HG03095 (cell line): Measurements from ENCODE around the gene PGP.

Experiments used
- ATAC-seq: cut with Tn5 transposase; IDR thresholded peaks from one replicate; pipeline ENCODE4 v1.9.1; 2021; ENCODE audit warnings: moderate library complexity; ENCODE audit not compliant: unreplicated experiment

Gene PGP

DNA sequence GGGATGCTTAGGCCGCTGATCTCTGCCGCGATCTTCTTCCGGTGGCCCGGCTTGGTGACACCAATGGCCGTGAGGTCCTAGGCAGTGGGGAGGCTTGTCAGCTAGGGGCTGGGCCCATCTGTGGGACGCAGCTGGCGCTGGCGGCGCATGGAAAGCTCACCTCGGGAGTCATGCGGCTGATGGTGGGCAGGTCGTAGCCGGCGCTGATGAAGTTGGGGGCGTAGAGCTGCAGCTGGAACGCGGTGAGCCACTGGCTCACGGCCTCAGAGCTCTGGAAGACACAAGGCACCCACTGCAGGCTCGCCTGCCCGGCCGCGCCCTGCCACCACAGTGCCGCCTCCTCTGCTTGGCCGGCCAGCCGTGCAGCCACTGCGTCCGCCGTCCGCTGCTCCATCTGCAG is 31.0 kb downstream of the PGP start:
- ATAC-seq, result no peak

DNA sequence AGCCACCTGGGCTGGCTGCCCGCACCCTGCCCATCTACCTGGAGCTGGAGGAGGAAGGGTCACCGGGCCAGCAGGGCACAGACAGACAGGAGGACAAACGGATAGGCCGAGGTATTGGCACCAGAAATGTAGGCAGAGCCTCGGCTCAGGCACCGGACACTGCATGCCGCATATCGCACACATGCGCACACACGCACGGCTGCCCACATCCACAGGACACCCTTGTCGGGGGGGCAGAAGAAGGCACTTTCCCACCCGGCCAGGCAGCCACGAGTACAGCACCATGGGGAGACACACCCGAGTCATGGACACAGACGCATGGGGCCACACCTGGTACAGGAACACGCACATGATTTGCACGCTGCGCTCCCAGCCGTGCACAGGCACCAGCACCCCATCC is 32.7 kb downstream of the PGP start:
- no peak for ATAC-seq

DNA sequence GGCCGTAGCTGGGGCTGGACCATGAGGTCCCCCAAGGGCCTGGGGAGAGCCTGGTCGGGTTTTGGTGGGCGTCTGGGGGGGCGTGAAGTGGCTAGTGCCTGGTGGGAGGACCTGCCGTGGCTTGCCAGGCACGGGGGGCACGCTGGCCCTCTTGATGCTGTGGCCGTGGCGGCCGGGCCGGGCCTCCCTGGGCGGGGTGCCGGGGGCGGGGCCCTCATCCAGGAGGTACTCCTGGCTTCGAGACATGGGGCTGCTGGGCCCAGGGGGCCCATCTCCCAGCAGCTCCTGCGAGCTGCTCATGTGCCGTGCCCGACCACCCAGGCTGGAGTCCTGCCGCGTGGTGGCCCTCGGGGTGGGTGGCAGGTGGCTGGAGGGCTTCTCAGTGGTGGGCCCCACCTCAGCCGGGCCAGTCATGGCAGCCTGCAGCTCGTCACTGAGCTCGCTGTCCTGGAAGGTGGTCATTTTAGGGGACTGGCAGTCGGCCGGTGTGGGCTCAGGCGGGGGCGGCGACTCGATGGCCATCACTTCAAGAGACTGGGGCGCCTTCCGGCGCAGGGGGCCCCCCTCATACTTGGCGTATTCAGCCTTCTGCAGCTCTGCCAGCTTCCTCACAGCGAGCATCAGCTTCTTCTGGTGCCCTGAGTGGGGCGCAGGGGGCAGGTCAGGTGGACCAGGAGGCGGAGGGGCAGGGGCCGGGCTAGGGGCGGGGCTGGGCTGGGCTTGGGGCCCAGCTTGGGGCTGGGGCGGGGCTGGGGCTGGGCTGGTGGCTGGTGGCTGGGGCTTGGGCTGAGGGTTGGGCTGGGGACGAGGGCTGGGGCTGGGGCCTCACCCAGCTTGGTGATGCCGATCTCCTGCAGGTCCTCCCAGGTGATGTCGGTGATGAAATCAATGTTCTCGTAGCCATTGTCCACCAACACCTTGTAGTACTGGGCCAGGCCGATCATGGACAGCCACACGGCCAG is 33.4 kb downstream of the PGP start:
- ATAC-seq, result no peak

DNA sequence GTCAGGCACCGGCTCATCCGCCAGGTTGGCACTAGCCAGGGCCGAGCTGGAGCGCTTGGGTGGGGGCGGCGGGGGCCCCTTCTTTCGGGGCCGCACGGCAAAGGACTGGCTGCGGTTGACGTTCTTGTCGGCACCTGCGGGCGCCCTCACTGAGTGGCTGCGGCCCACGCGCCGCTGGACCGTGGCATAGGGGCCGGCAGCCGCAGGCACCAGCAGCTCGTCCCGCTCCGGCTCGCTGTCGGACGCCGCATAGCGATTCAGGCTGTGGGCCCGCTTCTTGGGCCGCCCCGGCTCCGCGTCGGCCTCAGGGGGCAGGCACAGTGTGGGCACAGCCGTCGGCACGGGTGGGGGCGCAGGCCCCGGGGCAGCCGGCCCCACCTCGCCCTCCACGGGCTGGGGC is 34.2 kb downstream of the PGP start:
- no peak for ATAC-seq

DNA sequence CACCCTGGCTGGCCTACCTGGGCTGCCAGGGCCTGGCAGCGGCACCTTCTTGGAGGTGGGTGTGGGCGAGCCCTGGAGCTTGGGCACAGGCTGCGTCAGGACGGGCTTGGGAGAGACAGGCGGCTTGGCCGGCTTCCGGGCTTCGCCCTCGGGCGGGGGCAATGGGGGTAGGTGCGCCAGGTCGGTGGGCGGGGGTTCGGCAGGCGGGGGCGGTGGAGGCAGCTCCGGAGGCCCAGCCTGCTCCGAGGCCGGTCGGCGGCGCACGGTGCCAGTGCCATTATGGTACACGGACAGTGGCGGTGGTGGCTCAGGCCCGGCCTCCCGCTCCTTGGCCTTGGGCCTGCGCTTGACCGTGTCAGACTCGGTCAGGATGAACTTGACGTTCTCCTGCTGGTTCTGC is 35.1 kb downstream of the PGP start:
- ATAC-seq, result no peak

DNA sequence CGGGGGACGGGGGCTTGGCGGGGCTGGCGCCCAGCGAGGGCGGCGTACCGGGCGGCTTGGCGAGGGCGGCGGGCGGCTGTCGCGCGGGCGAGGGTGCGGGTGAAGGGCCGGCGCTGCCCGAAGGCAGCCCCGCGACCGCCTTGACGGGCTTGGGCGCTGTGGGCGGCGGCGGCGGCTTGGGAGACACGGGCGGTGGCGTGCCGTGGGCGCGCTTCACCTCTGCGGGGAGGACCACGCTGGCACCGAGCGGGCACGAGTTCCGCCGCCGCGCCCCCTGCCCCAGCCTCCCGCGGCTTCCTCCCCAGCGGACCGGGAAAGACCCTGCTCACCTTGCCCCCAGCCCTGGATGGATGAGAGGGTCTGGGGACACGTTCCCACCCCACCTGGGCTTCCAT is 35.5 kb downstream of the PGP start:
- no peak for ATAC-seq

- no peak for ATAC-seq
Measured at GRCh38 chr16:2178321-2179106, 36.1 kb downstream of the PGP start.

- ATAC-seq, result no peak
Measured at GRCh38 chr16:2177561-2177960, 37.1 kb downstream of the PGP start.

DNA sequence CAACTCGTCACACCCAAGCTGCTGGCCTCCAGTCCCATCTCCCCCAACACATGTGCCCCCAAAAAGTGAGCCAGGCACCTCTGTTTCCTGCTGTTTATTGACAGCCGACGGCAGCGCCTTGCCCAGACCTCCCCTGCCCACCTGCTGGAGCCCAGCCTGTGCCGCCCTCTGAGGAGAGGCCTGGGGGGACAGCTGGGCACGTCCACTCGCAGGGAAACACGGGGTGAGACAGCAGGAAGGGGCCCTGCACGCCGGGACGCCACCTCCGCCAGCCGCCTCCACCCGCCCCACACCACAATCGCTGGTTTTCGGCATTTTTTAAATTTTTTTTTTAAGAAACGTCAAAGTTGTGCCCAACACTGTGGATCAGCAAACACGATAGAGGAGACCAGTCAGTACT is 37.5 kb downstream of the PGP start:
- ATAC-seq, result no peak

DNA sequence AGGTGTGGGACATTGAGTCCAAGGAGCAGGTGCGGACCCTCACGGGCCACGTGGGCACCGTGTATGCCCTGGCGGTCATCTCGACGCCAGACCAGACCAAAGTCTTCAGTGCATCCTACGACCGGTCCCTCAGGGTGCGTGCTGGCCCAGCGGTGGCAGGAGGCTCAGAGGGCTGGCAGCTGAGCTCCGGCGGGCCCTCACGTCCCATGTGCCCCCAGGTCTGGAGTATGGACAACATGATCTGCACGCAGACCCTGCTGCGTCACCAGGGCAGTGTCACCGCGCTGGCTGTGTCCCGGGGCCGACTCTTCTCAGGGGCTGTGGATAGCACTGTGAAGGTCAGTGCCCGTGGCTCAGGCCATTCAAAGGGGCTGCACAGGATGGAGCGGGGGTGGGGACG is 38.6 kb downstream of the PGP start:
- no peak for ATAC-seq

DNA sequence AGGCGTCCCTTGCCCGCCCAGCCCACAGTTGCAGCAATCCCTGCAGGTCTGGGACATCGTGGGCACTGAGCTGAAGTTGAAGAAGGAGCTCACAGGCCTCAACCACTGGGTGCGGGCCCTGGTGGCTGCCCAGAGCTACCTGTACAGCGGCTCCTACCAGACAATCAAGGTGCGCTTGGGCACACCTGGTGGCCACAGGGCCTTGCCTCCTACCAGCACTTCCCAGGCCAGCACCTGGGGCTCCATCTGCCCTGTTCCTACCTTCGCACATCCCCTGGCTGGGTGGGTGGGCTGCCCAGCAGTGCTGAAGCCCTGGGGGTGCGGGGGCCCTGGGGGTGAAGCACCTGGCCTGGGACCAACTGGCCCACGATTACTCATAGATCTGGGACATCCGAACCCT is 39.2 kb downstream of the PGP start:
- ATAC-seq, result no peak

GRCh38 chr16:2174396-2175131 is 40.1 kb downstream of the PGP start:
- no peak for ATAC-seq

DNA sequence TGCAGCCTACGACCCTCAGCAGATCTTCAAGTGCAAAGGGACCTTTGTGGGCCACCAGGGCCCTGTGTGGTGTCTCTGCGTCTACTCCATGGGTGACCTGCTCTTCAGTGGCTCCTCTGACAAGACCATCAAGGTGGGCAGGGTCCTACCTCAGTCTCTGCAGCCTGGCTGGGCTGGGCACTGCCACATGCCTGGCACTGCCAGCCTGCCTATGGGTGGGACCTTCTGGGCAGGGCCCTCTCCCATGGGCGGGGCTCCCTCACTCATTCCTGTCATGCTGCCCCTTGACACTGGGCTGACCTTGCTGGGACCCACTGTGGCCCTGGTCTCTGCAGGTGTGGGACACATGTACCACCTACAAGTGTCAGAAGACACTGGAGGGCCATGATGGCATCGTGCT is 40.7 kb downstream of the PGP start:
- no peak for ATAC-seq

DNA sequence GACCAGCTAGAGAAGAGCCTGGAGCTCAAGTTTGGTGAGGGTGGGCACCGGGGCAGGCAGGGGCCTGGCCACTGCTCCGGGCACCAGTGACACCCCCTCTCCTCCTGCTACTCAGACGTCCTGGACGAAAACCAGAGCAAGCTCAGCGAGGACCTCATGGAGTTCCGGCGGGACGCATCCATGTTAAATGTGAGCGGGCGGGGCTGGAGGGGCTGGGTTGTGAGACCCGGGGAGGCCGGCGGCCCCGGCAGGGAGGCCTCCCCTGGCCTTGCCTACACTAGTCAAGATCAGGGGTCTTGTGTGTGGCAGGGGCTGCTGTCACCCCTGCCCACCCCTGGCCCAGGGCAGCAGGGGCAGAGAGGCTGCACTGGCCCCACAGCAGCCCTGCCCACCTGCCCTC is 41.3 kb downstream of the PGP start:
- no peak for ATAC-seq

DNA sequence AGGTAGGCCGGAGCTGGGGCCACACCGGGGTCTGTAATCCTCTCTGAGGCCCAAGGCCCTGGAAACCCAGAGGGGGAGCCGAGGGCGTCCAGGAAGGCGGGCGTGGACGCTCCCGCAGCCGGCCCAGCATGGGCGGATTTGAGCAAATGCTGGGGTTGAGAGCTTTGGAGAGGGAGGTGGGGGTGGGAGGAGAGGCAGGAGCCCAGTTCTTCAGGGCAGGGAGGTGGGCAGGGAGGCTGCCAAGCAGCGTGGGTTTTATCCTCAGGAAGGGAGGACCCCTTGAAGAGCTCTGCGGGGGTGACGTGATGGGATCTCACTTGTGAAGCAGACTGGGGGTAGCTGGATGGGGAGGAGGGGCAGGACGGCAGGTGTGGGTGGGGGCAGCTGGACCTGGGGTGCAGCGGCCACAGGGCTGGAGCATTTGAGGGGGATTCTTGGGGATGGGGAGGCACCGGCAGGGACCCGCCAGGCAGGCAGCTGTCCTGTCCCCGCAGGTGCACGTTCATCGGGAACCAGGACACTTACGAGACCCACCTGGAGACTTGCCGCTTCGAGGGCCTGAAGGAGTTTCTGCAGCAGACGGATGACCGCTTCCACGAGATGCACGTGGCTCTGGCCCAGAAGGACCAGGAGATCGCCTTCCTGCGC is 41.8 kb downstream of the PGP start:
- no peak for ATAC-seq

DNA sequence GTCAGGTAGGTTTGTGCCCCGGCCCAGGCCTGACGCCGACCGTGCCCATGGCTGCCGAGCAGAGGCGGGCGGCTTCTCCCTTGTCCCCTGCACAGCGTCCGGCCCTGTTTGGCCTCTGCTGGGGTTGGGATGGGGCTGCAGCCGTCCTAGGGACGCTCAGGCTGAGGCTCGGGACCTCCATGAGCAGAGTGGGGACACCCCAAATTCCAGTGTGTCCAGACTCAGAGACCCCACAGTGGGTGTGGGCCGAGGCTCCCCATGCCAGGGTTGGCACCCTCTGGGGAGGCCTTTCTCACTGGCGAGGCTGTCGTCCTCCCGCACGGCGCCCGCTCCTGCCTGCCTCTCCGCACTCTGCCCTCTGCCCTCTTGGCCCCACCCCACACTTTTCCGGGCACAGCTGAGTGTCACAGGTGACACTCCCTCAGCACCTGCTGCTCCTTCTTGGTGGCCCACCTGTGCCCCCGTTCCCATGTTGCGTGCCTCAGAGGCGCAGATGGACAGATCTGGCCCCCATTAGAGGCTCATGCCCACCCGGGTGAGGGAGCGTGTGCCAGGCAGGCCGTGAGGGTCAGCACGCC is 43.0 kb downstream of the PGP start:
- no peak for ATAC-seq

DNA sequence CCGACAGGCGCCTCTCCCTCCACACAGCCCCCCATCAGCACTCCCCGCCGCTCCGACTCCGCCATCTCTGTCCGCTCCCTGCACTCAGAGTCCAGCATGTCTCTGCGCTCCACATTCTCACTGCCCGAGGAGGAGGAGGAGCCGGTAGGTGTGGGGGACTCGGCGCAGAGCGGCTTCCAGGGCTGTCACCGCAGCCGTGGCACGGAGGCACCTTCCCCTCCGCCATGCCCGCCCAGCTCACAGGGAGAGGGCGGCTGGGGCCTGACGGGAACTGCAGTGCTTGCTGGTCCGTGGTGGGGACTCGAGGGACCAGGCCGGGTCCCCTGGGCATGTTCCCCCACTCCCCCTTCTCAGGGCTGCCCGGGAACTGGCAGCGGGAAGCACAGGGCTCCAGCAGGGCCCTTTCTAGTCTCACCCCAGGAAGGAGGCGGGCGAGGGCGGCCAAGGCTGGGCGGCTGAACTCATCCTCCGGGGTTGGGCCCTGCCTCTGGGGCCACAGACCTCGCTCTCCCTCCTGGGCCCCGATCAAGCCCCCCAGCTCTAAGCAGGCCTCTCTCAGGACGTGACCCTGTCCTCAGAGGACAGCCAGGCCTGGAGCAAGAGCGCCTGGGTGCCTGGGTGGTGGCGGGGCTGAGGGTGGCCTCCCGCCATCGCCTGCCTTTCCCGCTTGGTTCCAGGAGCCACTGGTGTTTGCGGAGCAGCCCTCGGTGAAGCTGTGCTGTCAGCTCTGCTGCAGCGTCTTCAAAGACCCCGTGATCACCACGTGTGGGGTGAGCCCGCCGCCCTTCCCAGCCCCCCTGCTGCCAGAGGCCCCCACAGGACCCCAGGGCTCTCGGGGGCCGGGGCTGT is 43.8 kb downstream of the PGP start:
- no peak for ATAC-seq

DNA sequence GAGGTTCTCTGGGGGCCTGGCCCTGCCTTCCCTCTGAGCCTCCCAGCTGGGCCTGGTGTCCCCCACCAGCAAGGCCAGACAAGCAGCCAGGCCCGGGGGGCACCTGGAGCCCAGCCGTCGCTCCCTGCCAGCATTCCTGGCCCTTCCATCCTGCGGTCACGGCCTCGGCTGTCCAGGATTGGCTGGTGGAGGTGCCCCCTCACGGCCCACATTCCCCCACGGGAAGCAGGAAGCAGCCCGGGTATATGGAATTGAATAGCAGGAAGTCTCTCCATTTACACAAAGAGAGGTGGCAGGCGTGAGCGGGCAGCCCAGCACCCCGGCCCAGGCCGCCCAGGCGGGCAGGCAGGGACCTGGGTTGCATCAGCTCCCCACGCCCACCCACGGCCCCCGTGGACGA is 44.6 kb downstream of the PGP start:
- no peak for ATAC-seq

DNA sequence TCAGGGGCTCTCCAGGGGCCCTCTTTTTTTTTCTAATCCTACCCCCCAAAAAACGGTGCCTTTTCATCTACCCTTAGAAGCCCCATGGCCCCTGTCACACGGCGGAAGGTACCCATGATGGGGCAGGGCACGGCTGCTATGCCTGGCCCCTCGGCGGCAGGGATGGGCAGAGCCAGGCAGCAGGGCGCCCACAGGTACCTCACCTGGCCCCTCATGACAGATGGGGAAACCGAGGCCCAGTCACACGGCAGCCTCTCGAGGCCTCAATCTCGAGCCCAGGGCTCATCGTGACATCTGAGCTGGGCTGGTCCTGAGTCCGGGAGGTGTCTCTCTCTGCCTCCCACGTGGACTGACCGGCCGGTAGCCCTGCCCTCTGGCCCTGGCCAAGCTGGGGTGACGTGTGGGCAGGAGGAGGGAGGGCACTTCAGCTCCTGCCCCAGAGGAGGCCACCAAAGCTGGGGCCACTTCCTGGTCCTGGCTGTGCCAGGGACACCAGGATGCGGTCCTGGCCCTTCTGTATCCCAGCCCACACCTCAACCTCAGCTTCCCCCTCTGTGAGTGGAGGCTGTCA is 47.5 kb downstream of the PGP start:
- ATAC-seq, result no peak
